ENCODE data around the gene RYR1.
"Not testable (repeated sequence)": the region's sequence is repeated elsewhere in the genome, so short reads cannot be mapped to it uniquely, and the experiment has no call there.

RYR1 gene

GRCh38 chr19:38400361-38400760 lies 33.1 kb upstream of the RYR1 start:
- no peak for DNase-seq

- no peak for DNase-seq
Measured at GRCh38 chr19:38401148-38401547, 32.3 kb upstream of the RYR1 start.

- DNase-seq: no peak
Measured at GRCh38 chr19:38402623-38402966, 30.9 kb upstream of the RYR1 start.

GRCh38 chr19:38402967-38403674 lies 30.4 kb upstream of the RYR1 start, which contains the start of gene FAM98C:
Gene FAM98C (plus strand): TSS chr19:38403093. CDS start chr19:38403154, 61 bp downstream.
- peak; percentile 94 to 99 for DNase-seq

GRCh38 chr19:38404858-38405257 lies 28.6 kb upstream of the RYR1 start:
- DNase-seq: no peak

- no peak for DNase-seq
Measured at GRCh38 chr19:38405276-38405675, 28.2 kb upstream of the RYR1 start.

- no peak for DNase-seq
Measured at GRCh38 chr19:38409631-38410133, 23.8 kb upstream of the RYR1 start.

GRCh38 chr19:38410407-38410806 lies 23.1 kb upstream of the RYR1 start:
- not testable (repeated sequence) for DNase-seq

- DNase-seq: no peak
Measured at GRCh38 chr19:38411041-38411712, 22.3 kb upstream of the RYR1 start.

- not testable (repeated sequence) for DNase-seq
Measured at GRCh38 chr19:38411898-38412297, 21.6 kb upstream of the RYR1 start.

GRCh38 chr19:38412491-38412890 lies 21.0 kb upstream of the RYR1 start:
- no peak for DNase-seq

GRCh38 chr19:38412961-38413360 lies 20.5 kb upstream of the RYR1 start:
- no peak for DNase-seq

- no peak for DNase-seq
Measured at GRCh38 chr19:38413416-38413815, 20.1 kb upstream of the RYR1 start.

- DNase-seq: no peak
Measured at GRCh38 chr19:38417146-38417543, 16.3 kb upstream of the RYR1 start.

- peak; percentile 81 to 93 for DNase-seq
Measured at GRCh38 chr19:38417544-38418506, 15.7 kb upstream of the RYR1 start.

GRCh38 chr19:38420935-38421334 lies 12.6 kb upstream of the RYR1 start:
- DNase-seq: no peak

GRCh38 chr19:38421856-38422255 lies 11.6 kb upstream of the RYR1 start:
- DNase-seq: no peak

- DNase-seq: no peak
Measured at GRCh38 chr19:38422438-38422837, 11.1 kb upstream of the RYR1 start.

GRCh38 chr19:38424272-38424671 lies 9.2 kb upstream of the RYR1 start:
- no peak for DNase-seq

- no peak for DNase-seq
Measured at GRCh38 chr19:38425222-38425809, 8.2 kb upstream of the RYR1 start.

- DNase-seq: peak; percentile 40 to 55
Measured at GRCh38 chr19:38425810-38426466, 7.6 kb upstream of the RYR1 start, which contains the start of gene RASGRP4. Gene RASGRP4 (minus strand): TSS chr19:38426219. CDS start chr19:38426091, 128 bp downstream.
